MG63 (cell line): ENCODE results near the gene RB1. TPM values are rescaled to one million over a fixed set of nuclear protein-coding genes. Genes with fewer than 3 reads are reported as not detected.
"Not testable (repeated sequence)": the region's sequence is repeated elsewhere in the genome, so short reads cannot be mapped to it uniquely, and the experiment has no call there.

Experiments used
- DNase-seq: peaks from one replicate; pipeline ENCODE4 v3.0.0-alpha.2; 2020
- H3K27me3 ChIP-seq: fragments of 250-450 bp; sonication (Bioruptor Pico); 2 replicates; pipeline ENCODE4 v1.5.1; 2020; ENCODE audit warnings: mild to moderate bottlenecking, moderate library complexity
- H3K36me3 ChIP-seq: fragments of 250-450 bp; sonication (Bioruptor Pico); 2 replicates; pipeline ENCODE4 v1.5.1; 2020; ENCODE audit warnings: mild to moderate bottlenecking, moderate library complexity
- H3K4me3 ChIP-seq: fragments of 250-450 bp; sonication (Bioruptor Pico); 2 replicates; pipeline ENCODE4 v1.5.1; 2020; ENCODE audit warnings: mild to moderate bottlenecking, moderate library complexity
- H3K9me3 ChIP-seq: fragments of 250-450 bp; sonication (Bioruptor Pico); 2 replicates; pipeline ENCODE4 v1.5.1; 2020; ENCODE audit warnings: mild to moderate bottlenecking, moderate library complexity
- total RNA-seq: library from RNA; depleted of rRNA; stranded (reverse); fragments of >200 nt; shearing (Covaris generic); gene quantifications from 2 replicates; pipeline ENCODE4 v1.2.3, GENCODE V29; 2014; ENCODE audit warnings: low replicate concordance

Gene RB1
- total RNA-seq, 1 experiment from 2014 or later = 27.0 TPM

- Histone ChIP-seq H3K27me3 (no peaks in the 10 kb centered on the region), H3K9me3 (0 out of 2 replicates have a peak, but pooled peaks cover 2% of the 10 kb centered on the region), H3K4me3 (no peak overlapping the region), H3K36me3 (peaks cover 40% of the 10 kb centered on the region)
- DNase-seq = no peak
Measured at GRCh38 chr13:48319531-48320398, 16.2 kb downstream of the RB1 start.

- no peak overlapping the region for H3K4me3 ChIP-seq
- H3K27me3 ChIP-seq = no peaks in the 10 kb centered on the region
- 0 out of 2 replicates have a peak, but pooled peaks cover 2% of the 10 kb centered on the region for H3K9me3 ChIP-seq
- H3K36me3 ChIP-seq = peaks cover 40% of the 10 kb centered on the region
- no peak for DNase-seq
Measured at GRCh38 chr13:48320399-48320790, 16.8 kb downstream of the RB1 start.

- no peak for DNase-seq
- no peak overlapping the region for H3K4me3 ChIP-seq
- peaks cover 39% of the 10 kb centered on the region for H3K36me3 ChIP-seq
- no peaks in the 10 kb centered on the region for H3K27me3 ChIP-seq
- 0 out of 2 replicates have a peak, but pooled peaks cover 2% of the 10 kb centered on the region for H3K9me3 ChIP-seq
Measured at GRCh38 chr13:48320891-48321510, 17.4 kb downstream of the RB1 start.

GRCh38 chr13:48322294-48322693 is 18.7 kb downstream of the RB1 start:
- H3K9me3 ChIP-seq = 0 out of 2 replicates have a peak, but pooled peaks cover 2% of the 10 kb centered on the region
- H3K27me3 ChIP-seq = no peaks in the 10 kb centered on the region
- DNase-seq = no peak
- H3K36me3 ChIP-seq = peaks cover 31% of the 10 kb centered on the region
- H3K4me3 ChIP-seq = no peak overlapping the region

GRCh38 chr13:48333976-48334375 is 30.4 kb downstream of the RB1 start:
- Histone ChIP-seq H3K4me3 (no peak overlapping the region), H3K36me3 (peaks cover 16% of the 10 kb centered on the region), H3K9me3 (peaks cover 6% of the 10 kb centered on the region; the same call in 1 of the 2 replicates), H3K27me3 (no peaks in the 10 kb centered on the region)
- no peak for DNase-seq

- H3K9me3 ChIP-seq = peaks cover 6% of the 10 kb centered on the region; the same call in 1 of the 2 replicates
- H3K36me3 ChIP-seq = peaks cover 18% of the 10 kb centered on the region
- no peaks in the 10 kb centered on the region for H3K27me3 ChIP-seq
- DNase-seq = no peak
- H3K4me3 ChIP-seq = no peak overlapping the region
Measured at GRCh38 chr13:48334534-48335127, 31.1 kb downstream of the RB1 start.

- H3K4me3 ChIP-seq, DNase-seq, H3K27me3 ChIP-seq, H3K9me3 ChIP-seq: not testable (repeated sequence)
- peaks cover 18% of the 10 kb centered on the region for H3K36me3 ChIP-seq
Measured at GRCh38 chr13:48339198-48339597, 35.6 kb downstream of the RB1 start.

GRCh38 chr13:48344264-48344663 is 40.7 kb downstream of the RB1 start:
- H3K27me3 ChIP-seq = no peaks in the 10 kb centered on the region
- no peak overlapping the region for H3K4me3 ChIP-seq
- peaks cover 34% of the 10 kb centered on the region for H3K36me3 ChIP-seq
- H3K9me3 ChIP-seq = no peaks in the 10 kb centered on the region; the same call in 1 of the 2 replicates
- no peak for DNase-seq

- peaks cover 9% of the 10 kb centered on the region for H3K9me3 ChIP-seq
- no peak for DNase-seq
- no peaks in the 10 kb centered on the region for H3K27me3 ChIP-seq
- peaks cover 52% of the 10 kb centered on the region for H3K36me3 ChIP-seq
- H3K4me3 ChIP-seq = no peak overlapping the region
Measured at GRCh38 chr13:48346583-48346982, 43.0 kb downstream of the RB1 start.

- H3K9me3 ChIP-seq = peaks cover 13% of the 10 kb centered on the region
- no peak for DNase-seq
- H3K27me3 ChIP-seq = no peaks in the 10 kb centered on the region
- peaks cover 69% of the 10 kb centered on the region for H3K36me3 ChIP-seq
- no peak overlapping the region for H3K4me3 ChIP-seq
Measured at GRCh38 chr13:48349525-48349924, 46.0 kb downstream of the RB1 start.

- Histone ChIP-seq H3K36me3 (peaks cover 60% of the 10 kb centered on the region), H3K9me3 (peaks cover 13% of the 10 kb centered on the region), H3K27me3 (no peaks in the 10 kb centered on the region), H3K4me3 (no peak overlapping the region)
- no peak for DNase-seq
Measured at GRCh38 chr13:48353590-48353989, 50.0 kb downstream of the RB1 start.

- not testable (repeated sequence) for H3K4me3 ChIP-seq, H3K9me3 ChIP-seq, DNase-seq, H3K27me3 ChIP-seq
- peaks cover 45% of the 10 kb centered on the region for H3K36me3 ChIP-seq
Measured at GRCh38 chr13:48355524-48355923, 52.0 kb downstream of the RB1 start.

GRCh38 chr13:48356750-48357149 is 53.2 kb downstream of the RB1 start:
- no peaks in the 10 kb centered on the region for H3K27me3 ChIP-seq
- peaks cover 4% of the 10 kb centered on the region for H3K9me3 ChIP-seq
- DNase-seq = no peak
- H3K4me3 ChIP-seq = no peak overlapping the region
- H3K36me3 ChIP-seq = peaks cover 40% of the 10 kb centered on the region

- no peaks in the 10 kb centered on the region for H3K9me3 ChIP-seq
- H3K4me3 ChIP-seq = no peak overlapping the region
- no peak for DNase-seq
- peaks cover 14% of the 10 kb centered on the region for H3K36me3 ChIP-seq
- H3K27me3 ChIP-seq = no peaks in the 10 kb centered on the region
Measured at GRCh38 chr13:48369988-48370387, 66.4 kb downstream of the RB1 start.

- no peak for DNase-seq
- no peaks in the 10 kb centered on the region for H3K27me3 ChIP-seq
- H3K4me3 ChIP-seq = no peak overlapping the region
- no peaks in the 10 kb centered on the region for H3K9me3 ChIP-seq
- H3K36me3 ChIP-seq = peaks cover 13% of the 10 kb centered on the region
Measured at GRCh38 chr13:48370815-48371214, 67.3 kb downstream of the RB1 start.

- no peaks in the 10 kb centered on the region for H3K27me3 ChIP-seq
- H3K9me3 ChIP-seq = no peaks in the 10 kb centered on the region
- no peak overlapping the region for H3K4me3 ChIP-seq
- peaks cover 37% of the 10 kb centered on the region for H3K36me3 ChIP-seq
- DNase-seq = no peak
Measured at GRCh38 chr13:48377857-48378256, 74.3 kb downstream of the RB1 start.

- peaks cover 43% of the 10 kb centered on the region for H3K36me3 ChIP-seq
- H3K4me3 ChIP-seq = no peak overlapping the region
- H3K27me3 ChIP-seq = no peaks in the 10 kb centered on the region
- no peak for DNase-seq
- no peaks in the 10 kb centered on the region for H3K9me3 ChIP-seq
Measured at GRCh38 chr13:48380581-48380980, 77.0 kb downstream of the RB1 start.
